Measurements from ENCODE around the gene SPTB. TPM values are rescaled to one million over a fixed set of nuclear protein-coding genes. Genes with fewer than 3 reads are reported as not detected.

SPTB gene
- total RNA-seq, 1 experiment from 2014 or later, result 0.43 TPM

- intact Hi-C loops (cut with micrococcal nuclease; ENCODE audit: unreplicated experiment), result no loop called here
- POLR2A ChIA-PET (ENCODE audit: low non-redundant PET), result no interaction called here
- H3K27ac ChIP-seq (ENCODE audit: low read depth, low read length, poor library complexity, severe bottlenecking), result no peak overlapping the region
- no peaks in the 10 kb centered on the region for H3K36me3 ChIP-seq (ENCODE audit: insufficient read depth, low read length, poor library complexity, severe bottlenecking)
- H3K4me1 ChIP-seq (ENCODE audit: insufficient read depth, low read length, poor library complexity, severe bottlenecking), result no peaks in the 10 kb centered on the region
- DNase-seq (ENCODE audit: low spot score), result no peak
- peaks cover 13% of the 10 kb centered on the region for H3K27me3 ChIP-seq (replicated peaks; ENCODE audit: insufficient read depth, low read depth, low read length, poor library complexity)
- CTCF ChIA-PET, result no interaction called here
- H3K4me3 ChIP-seq (ENCODE audit: low read depth, low read length, poor library complexity, severe bottlenecking), result no peak overlapping the region
- BruUV-seq (replicated peaks), result no TSS peak
- H3K9me3 ChIP-seq (ENCODE audit: low read depth, low read length, poor library complexity, severe bottlenecking), result no peaks in the 10 kb centered on the region
- TF ChIP-seq EZH2 (IDR thresholded peaks at IDR 0.05; ENCODE audit: borderline replicate concordance, low read depth, low read length, poor library complexity, severe bottlenecking) (no peak), CTCF (conservative IDR thresholded peaks at IDR 0.05; ENCODE audit: low read depth, low read length) (no peak)
Measured at GRCh38 chr14:64838656-64839055, 41.1 kb downstream of the SPTB start.

- BruUV-seq (replicated peaks), result no TSS peak
- ChIA-PET CTCF (no interaction called here), POLR2A (ENCODE audit: low non-redundant PET) (no interaction called here)
- H3K9me3 ChIP-seq (ENCODE audit: low read depth, low read length, poor library complexity, severe bottlenecking), result no peaks in the 10 kb centered on the region
- H3K4me1 ChIP-seq (ENCODE audit: insufficient read depth, low read length, poor library complexity, severe bottlenecking), result no peaks in the 10 kb centered on the region
- H3K27ac ChIP-seq (ENCODE audit: low read depth, low read length, poor library complexity, severe bottlenecking), result no peak overlapping the region
- intact Hi-C loops (cut with micrococcal nuclease; ENCODE audit: unreplicated experiment), result no loop called here
- no peak for DNase-seq (ENCODE audit: low spot score)
- TF ChIP-seq CTCF (conservative IDR thresholded peaks at IDR 0.05; ENCODE audit: low read depth, low read length), result no peak
- TF ChIP-seq EZH2 (IDR thresholded peaks at IDR 0.05; ENCODE audit: borderline replicate concordance, low read depth, low read length, poor library complexity, severe bottlenecking), result no peak
- no peaks in the 10 kb centered on the region for H3K36me3 ChIP-seq (ENCODE audit: insufficient read depth, low read length, poor library complexity, severe bottlenecking)
- no peak overlapping the region for H3K4me3 ChIP-seq (ENCODE audit: low read depth, low read length, poor library complexity, severe bottlenecking)
- H3K27me3 ChIP-seq (replicated peaks; ENCODE audit: insufficient read depth, low read depth, low read length, poor library complexity), result peaks cover 7% of the 10 kb centered on the region
Measured at GRCh38 chr14:64835431-64835830, 44.3 kb downstream of the SPTB start.

GRCh38 chr14:64834965-64835364 is 44.7 kb downstream of the SPTB start:
- CTCF ChIA-PET, result no interaction called here
- Histone ChIP-seq H3K4me3 (ENCODE audit: low read depth, low read length, poor library complexity, severe bottlenecking) (no peak overlapping the region), H3K36me3 (ENCODE audit: insufficient read depth, low read length, poor library complexity, severe bottlenecking) (no peaks in the 10 kb centered on the region), H3K9me3 (ENCODE audit: low read depth, low read length, poor library complexity, severe bottlenecking) (no peaks in the 10 kb centered on the region), H3K27ac (ENCODE audit: low read depth, low read length, poor library complexity, severe bottlenecking) (no peak overlapping the region), H3K27me3 (replicated peaks; ENCODE audit: insufficient read depth, low read depth, low read length, poor library complexity) (peaks cover 2% of the 10 kb centered on the region), H3K4me1 (ENCODE audit: insufficient read depth, low read length, poor library complexity, severe bottlenecking) (no peaks in the 10 kb centered on the region)
- POLR2A ChIA-PET (ENCODE audit: low non-redundant PET), result no interaction called here
- DNase-seq (ENCODE audit: low spot score), result no peak
- TF ChIP-seq CTCF (conservative IDR thresholded peaks at IDR 0.05; ENCODE audit: low read depth, low read length) (no peak), EZH2 (IDR thresholded peaks at IDR 0.05; ENCODE audit: borderline replicate concordance, low read depth, low read length, poor library complexity, severe bottlenecking) (no peak)
- intact Hi-C loops (cut with micrococcal nuclease; ENCODE audit: unreplicated experiment), result no loop called here
- no TSS peak for BruUV-seq (replicated peaks)
